CD1c-positive myeloid dendritic cell (primary cell): ENCODE data around the gene SLC38A8.

ENCODE experiments used
- DNase-seq: peaks from one replicate; pipeline ENCODE4 v3.0.0-alpha.2; 2016; ENCODE audit errors: extremely low spot score

The SLC38A8 gene

DNA sequence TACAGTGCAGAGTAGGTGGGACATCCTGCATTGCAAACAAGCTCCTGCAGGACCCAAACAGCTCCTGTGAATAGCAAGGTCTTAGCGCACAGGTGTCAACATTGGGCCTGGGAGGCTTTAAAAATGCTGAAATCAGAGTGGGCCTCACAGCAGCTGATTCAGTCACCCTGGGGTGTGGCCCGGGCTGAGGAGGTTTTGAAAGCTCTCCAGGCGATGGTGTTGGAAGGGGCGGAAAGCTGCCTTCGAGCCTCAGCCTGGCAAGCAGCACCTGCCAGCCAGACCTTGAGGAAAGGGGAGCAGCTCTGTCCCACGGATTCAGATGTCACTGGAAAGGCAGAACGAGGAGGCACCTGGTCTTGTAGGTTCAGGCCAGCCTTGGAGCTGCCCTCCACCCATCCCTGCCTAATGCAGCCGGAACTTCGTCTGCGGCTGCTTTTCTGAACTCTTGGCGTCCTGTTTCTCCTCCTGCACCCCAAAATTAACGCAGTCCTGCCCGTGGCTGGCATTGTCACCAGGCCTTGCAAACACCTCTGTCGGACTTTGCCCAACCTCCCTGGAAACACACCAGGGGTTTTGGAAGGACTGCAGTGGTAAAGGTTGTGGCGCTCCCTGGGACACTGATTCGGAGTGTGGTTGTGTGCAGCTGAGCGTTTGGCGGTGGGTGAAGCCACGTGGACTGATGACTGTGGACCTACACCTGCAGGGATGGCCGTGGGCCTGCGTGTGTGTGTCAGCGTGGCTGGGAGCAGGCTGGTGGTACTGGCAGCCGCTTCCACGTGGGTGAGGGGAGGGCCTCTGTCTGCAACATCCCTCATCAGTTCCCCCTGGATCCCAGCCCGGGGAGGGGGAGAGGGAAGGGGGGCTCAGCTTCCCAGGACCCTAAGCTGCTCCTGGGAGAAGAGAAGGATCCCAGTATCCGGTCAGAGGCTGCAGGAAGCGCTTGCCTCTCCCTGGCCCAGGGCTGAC is 71.1 kb downstream of the SLC38A8 start:
- DNase-seq, result no peak

DNA sequence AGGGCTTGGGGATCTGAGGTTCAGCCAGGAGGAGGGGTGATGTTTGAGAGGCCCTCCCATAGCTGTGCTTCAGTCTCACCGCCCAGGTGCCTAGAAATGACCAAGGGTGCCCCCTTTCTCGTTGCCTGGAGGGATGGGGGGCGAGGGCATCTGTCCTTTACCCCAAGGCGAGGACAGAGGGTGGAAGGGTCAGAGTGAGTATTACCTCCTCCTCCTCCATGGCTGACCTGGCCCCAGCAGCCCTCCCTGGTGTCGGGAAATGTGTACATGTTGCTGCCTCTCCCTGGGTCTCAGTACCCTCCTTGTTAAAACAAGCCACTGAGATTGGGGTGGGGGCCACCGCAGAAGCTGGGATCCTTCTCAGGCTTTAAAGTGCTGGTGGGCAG is 72.2 kb downstream of the SLC38A8 start:
- no peak for DNase-seq

DNA sequence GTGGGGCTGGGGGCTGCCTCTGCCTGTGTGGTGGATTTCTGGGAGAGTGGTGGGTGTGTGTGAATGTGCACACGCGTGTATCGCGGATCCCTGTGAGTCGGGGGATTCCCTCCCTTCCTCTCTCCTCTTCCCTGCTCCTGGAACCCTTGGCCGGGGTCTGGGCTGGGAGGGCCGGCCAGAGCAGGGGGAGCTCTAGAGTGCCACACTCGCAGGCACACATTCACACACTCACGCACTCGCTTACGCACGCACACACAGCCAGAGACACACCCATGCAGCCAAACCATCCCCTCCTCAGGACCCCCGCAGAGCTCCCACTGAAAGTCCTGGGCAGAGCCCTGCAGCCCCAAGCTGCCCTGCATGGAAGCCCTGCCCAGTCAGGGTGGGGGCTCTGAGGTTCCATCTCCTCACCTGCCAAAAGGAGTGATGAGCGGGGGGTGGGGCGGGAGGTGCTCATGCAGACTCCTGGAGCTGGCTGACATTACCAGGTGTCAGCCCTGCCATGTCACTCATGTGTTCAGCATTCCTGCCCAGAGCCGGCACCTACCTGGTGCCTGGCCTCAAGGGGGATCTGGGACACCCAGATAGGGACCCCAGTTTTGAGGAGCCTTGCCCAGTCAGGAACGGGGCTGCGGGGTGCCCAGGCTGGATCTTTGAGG is 72.7 kb downstream of the SLC38A8 start:
- no peak for DNase-seq

GRCh38 chr16:83968891-83969649 is 73.5 kb downstream of the SLC38A8 start:
- no peak for DNase-seq

- DNase-seq, result no peak
Observed at GRCh38 chr16:83968306-83968851, 74.2 kb downstream of the SLC38A8 start.

- peak; percentile 63 for DNase-seq
Observed at GRCh38 chr16:83967838-83968305, 74.7 kb downstream of the SLC38A8 start, which contains the start of gene NECAB2. TSS of gene NECAB2 (plus strand) at chr16:83968244. CDS start at chr16:83968649, 405 bp downstream.

- DNase-seq, result no peak
Observed at GRCh38 chr16:83967091-83967490, 75.5 kb downstream of the SLC38A8 start.

DNA sequence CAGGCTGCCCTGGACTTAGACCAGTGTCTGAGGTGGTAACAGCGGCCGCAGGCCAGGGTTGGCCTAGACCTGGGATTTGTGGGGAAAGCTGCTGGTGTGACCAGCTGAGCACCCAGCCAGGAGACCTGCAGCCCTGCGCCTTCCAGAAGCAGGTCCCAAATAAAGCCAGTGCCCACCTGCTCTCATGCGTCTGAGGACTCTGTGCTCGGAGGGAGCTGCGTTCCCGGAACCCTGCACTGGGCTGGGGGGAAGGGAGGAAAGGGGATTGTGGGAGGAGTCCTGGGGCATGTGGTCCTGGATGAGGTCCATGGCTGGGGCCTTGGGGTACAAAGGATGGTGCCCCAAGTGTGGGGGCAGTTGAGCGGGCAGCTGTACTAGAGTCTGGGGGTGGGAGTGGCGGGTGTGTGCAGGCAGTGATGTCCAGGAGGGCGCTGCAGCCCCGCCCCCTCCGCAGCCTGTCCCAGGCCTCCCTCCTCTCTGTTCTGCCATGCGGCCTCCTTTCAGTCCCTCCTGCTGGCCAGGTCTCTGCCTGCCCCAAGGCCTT is 76.4 kb downstream of the SLC38A8 start:
- no peak for DNase-seq

- no peak for DNase-seq
Observed at GRCh38 chr16:83965444-83966152, 77.0 kb downstream of the SLC38A8 start.

DNA sequence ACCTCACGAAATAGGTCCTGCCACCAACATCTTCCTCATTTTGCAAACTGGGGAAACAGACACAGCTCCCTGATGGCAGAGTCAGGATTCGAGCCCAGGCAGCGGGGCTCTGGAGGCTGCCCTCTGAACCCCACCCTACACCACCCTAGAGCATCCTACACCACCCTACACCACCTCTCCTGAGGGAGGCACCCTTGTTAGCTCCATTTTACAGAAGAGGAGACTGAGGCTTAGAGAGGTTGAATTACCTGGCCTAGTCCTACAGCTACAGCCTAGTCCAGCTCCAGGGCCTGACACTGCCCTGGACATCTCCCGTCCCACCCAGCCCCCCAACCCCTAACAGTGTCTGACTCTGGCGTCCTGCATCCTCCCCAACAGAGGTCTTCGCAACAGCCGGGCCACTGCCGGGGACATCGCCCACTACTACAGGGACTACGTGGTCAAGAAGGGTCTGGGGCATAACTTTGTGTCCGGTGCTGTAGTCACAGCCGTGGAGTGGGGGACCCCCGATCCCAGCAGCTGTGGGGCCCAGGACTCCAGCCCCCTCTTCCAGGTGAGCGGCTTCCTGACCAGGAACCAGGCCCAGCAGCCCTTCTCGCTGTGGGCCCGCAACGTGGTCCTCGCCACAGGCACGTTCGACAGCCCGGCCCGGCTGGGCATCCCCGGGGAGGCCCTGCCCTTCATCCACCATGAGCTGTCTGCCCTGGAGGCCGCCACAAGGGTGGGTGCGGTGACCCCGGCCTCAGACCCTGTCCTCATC is 77.7 kb downstream of the SLC38A8 start:
- no peak for DNase-seq

DNA sequence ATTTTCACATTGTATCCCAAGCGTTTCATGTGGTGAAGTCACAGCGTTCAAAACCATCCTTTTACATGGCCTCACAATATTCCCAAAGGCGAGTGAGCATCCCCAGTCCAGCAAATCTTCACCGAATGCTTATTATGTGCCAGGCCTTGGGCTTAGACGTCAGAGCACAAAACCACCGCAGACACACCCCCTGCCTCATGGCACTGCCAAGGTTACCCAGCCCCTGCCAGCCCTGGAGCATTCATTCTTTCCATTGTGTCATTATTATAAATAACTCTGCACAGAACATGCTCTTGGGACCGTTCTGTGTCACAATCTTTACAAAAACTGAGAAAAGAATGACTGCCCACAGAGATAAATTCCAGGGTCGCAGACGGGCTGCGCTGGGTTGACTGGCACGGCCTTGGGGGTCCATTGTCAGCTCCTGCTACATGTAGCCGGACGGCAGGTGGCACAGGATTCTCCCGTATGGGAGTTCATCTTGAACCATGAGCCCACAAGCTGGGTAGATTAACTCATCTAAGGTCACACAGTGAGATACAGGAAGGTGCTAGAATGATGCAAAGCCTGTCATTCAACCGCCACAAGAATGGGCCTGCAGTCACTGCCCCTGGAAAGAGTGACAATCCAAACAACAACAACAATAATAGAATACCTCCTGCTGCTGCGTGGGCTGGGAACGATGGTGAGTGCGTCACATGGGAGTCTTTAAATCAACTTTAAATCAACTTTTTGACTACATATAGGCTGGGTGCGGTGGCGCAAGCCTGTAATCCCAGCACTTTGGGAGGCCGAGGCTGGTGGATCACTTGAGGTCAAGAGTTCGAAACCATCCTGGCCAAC is 79.1 kb downstream of the SLC38A8 start:
- no peak for DNase-seq

DNA sequence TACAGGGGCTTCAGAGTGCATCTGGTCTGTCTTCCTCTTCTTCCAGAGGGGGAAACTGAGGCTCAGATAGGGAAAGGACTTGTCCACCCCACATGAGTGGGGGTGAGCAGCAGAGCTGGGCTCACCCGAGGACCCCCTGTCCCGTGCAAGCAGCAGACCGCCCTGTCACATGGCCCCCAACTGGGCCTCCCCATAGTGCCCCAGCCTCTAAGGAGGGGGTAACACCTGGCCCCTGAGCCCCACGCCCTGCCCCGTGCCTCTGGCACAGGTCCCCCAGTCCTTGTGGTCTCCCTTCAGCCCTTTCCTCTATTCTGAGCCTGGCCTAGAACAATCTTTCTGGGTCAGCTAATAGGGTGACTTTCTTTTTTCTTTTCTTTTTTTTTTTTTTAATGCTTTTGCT is 81.0 kb downstream of the SLC38A8 start:
- no peak for DNase-seq

- DNase-seq, result no peak
Observed at GRCh38 chr16:83960521-83961249, 81.9 kb downstream of the SLC38A8 start.
